DMS53 (cell line): ENCODE data around the gene TRMT1L.
A peak's percentile ranks its signal among the peaks of the same experiment; 100 is the strongest.
"Not testable (repeated sequence)": the region's sequence is repeated elsewhere in the genome, so short reads cannot be mapped to it uniquely, and the experiment has no call there.

Experiments
- DNase-seq: peaks from one replicate; lab custom pipeline; 2025; lab: John Stamatoyannopoulos, UW

TRMT1L gene

GRCh38 chr1:185156854-185157598 lies at the start of gene TRMT1L, which contains the start of gene SWT1:
TSS of gene TRMT1L (minus strand) at chr1:185156953. CDS start at chr1:185156712, 241 bp downstream.
TSS of gene SWT1 (plus strand) at chr1:185157167. CDS start at chr1:185160842, 3,675 bp downstream.
- peak; percentile 99 for DNase-seq

- DNase-seq, result no peak
These were observed 44.1 kb upstream of the TRMT1L start for GRCh38 chr1:185200889-185201288.

GRCh38 chr1:185198712-185199111 lies 42.0 kb upstream of the TRMT1L start:
- DNase-seq, result not testable (repeated sequence)

GRCh38 chr1:185193756-185194155 lies 37.0 kb upstream of the TRMT1L start:
- DNase-seq, result no peak

- peak; percentile 74 for DNase-seq
These were observed 13.6 kb upstream of the TRMT1L start for GRCh38 chr1:185170291-185170848.

- DNase-seq, result no peak
These were observed 9.4 kb upstream of the TRMT1L start for GRCh38 chr1:185166106-185166505.

GRCh38 chr1:185162491-185162890 lies 5.7 kb upstream of the TRMT1L start:
- no peak for DNase-seq

GRCh38 chr1:185159966-185160365 lies 3.2 kb upstream of the TRMT1L start:
- DNase-seq, result no peak

- peak; percentile 10 for DNase-seq
These were observed 2.0 kb upstream of the TRMT1L start for GRCh38 chr1:185158800-185159199.

GRCh38 chr1:185157599-185158412 lies 1.1 kb upstream of the TRMT1L start:
- peak; percentile 32 for DNase-seq

GRCh38 chr1:185156288-185156853 lies 382 bp downstream of the TRMT1L start:
- DNase-seq, result peak; percentile 75

GRCh38 chr1:185155600-185156287 lies 1.0 kb downstream of the TRMT1L start:
- DNase-seq, result no peak

GRCh38 chr1:185154912-185155513 lies 1.7 kb downstream of the TRMT1L start:
- DNase-seq, result peak; percentile 40

GRCh38 chr1:185152187-185152767 lies 4.5 kb downstream of the TRMT1L start:
- no peak for DNase-seq

- DNase-seq, result no peak
These were observed 5.5 kb downstream of the TRMT1L start for GRCh38 chr1:185151215-185151614.

GRCh38 chr1:185144233-185144632 lies 12.5 kb downstream of the TRMT1L start:
- DNase-seq, result no peak

GRCh38 chr1:185139246-185139645 lies 17.5 kb downstream of the TRMT1L start:
- no peak for DNase-seq

- no peak for DNase-seq
These were observed 18.7 kb downstream of the TRMT1L start for GRCh38 chr1:185137896-185138545.

- no peak for DNase-seq
These were observed 24.2 kb downstream of the TRMT1L start for GRCh38 chr1:185132534-185132933.

GRCh38 chr1:185129708-185130107 lies 27.0 kb downstream of the TRMT1L start:
- no peak for DNase-seq
